Measurements from ENCODE around the gene KIAA0753.
"Not testable (repeated sequence)": the region's sequence is repeated elsewhere in the genome, so short reads cannot be mapped to it uniquely, and the experiment has no call there.

KIAA0753 gene

GRCh38 chr17:6596941-6597340 is 43.6 kb downstream of the KIAA0753 start:
- DNase-seq (ENCODE audit: low spot score), result no peak

GRCh38 chr17:6596511-6596910 is 44.0 kb downstream of the KIAA0753 start:
- no peak for DNase-seq (ENCODE audit: low spot score)

GRCh38 chr17:6596081-6596480 is 44.4 kb downstream of the KIAA0753 start:
- no peak for DNase-seq (ENCODE audit: low spot score)

GRCh38 chr17:6593371-6593770 is 47.1 kb downstream of the KIAA0753 start:
- DNase-seq (ENCODE audit: low spot score), result not testable (repeated sequence)

- DNase-seq (ENCODE audit: low spot score), result peak; percentile 94
These were observed 48.3 kb downstream of the KIAA0753 start for GRCh38 chr17:6592173-6592572.

GRCh38 chr17:6591599-6592158 is 48.8 kb downstream of the KIAA0753 start:
- peak; percentile 98 for DNase-seq (ENCODE audit: low spot score)

GRCh38 chr17:6589266-6589946 is 51.1 kb downstream of the KIAA0753 start:
- no peak for DNase-seq (ENCODE audit: low spot score)

GRCh38 chr17:6588165-6588564 is 52.3 kb downstream of the KIAA0753 start:
- no peak for DNase-seq (ENCODE audit: low spot score)

- no peak for DNase-seq (ENCODE audit: low spot score)
These were observed 53.2 kb downstream of the KIAA0753 start for GRCh38 chr17:6587310-6587709.

GRCh38 chr17:6583411-6583810 is 57.1 kb downstream of the KIAA0753 start:
- no peak for DNase-seq (ENCODE audit: low spot score)

- no peak for DNase-seq (ENCODE audit: low spot score)
These were observed 59.9 kb downstream of the KIAA0753 start for GRCh38 chr17:6580625-6581024.

GRCh38 chr17:6578491-6578890 is 62.0 kb downstream of the KIAA0753 start:
- no peak for DNase-seq (ENCODE audit: low spot score)

- DNase-seq (ENCODE audit: low spot score), result peak; percentile 59
These were observed 62.7 kb downstream of the KIAA0753 start for GRCh38 chr17:6577686-6578263.

GRCh38 chr17:6576038-6576785 is 64.3 kb downstream of the KIAA0753 start:
- DNase-seq (ENCODE audit: low spot score), result no peak

- no peak for DNase-seq (ENCODE audit: low spot score)
These were observed 64.9 kb downstream of the KIAA0753 start for GRCh38 chr17:6575596-6575988.

- peak; percentile 74 for DNase-seq (ENCODE audit: low spot score)
These were observed 65.6 kb downstream of the KIAA0753 start for GRCh38 chr17:6574687-6575595.

- no peak for DNase-seq (ENCODE audit: low spot score)
These were observed 66.4 kb downstream of the KIAA0753 start for GRCh38 chr17:6573982-6574686.

- DNase-seq (ENCODE audit: low spot score), result not testable (repeated sequence)
These were observed 67.0 kb downstream of the KIAA0753 start for GRCh38 chr17:6573495-6573894.

- no peak for DNase-seq (ENCODE audit: low spot score)
These were observed 67.5 kb downstream of the KIAA0753 start for GRCh38 chr17:6572972-6573370.

- DNase-seq (ENCODE audit: low spot score), result no peak
These were observed 69.1 kb downstream of the KIAA0753 start for GRCh38 chr17:6571452-6571781.

GRCh38 chr17:6570731-6571451 is 69.6 kb downstream of the KIAA0753 start:
- no peak for DNase-seq (ENCODE audit: low spot score)

Data from kidney tubule cell (primary cell).